GM23338 (cell line): ENCODE data around the gene TPGS2. TPM values are rescaled to one million over a fixed set of nuclear protein-coding genes. Genes with fewer than 3 reads are reported as not detected.

Experiments used
- ATAC-seq: fragments of 200-7000 bp; cut with Tn5 transposase; 3 replicates; pipeline ENCODE4 v1.9.1; 2020
- DNase-seq: peaks from one replicate; pipeline ENCODE4 v3.0.0-alpha.2; 2015; ENCODE audit warnings: low spot score
- H2AFZ ChIP-seq: fragments of 200-600 bp; sonication (generic); 2 replicates; pipeline ENCODE4 v1.8.0; 2016; ENCODE audit warnings: antibody characterized with exemption, mild to moderate bottlenecking, moderate library complexity
- H3F3A ChIP-seq: fragments of 200-600 bp; sonication (generic); replicated peaks from 2 replicates; pipeline ENCODE4 v1.8.0; 2017; ENCODE audit warnings: antibody characterized with exemption, mixed run types, low read depth
- H3K27ac ChIP-seq: fragments of 200-600 bp; sonication (generic); 2 replicates; pipeline ENCODE4 v1.6.1; 2016; ENCODE audit warnings: low read depth
- H3K27me3 ChIP-seq: fragments of 200-600 bp; sonication (generic); 2 replicates; pipeline ENCODE4 v1.8.0; 2016; ENCODE audit warnings: mild to moderate bottlenecking, mixed run types, moderate library complexity; ENCODE audit not compliant: insufficient read depth
- H3K36me3 ChIP-seq: fragments of 200-600 bp; sonication (generic); 2 replicates; pipeline ENCODE4 v1.8.0; 2016; ENCODE audit warnings: mild to moderate bottlenecking; ENCODE audit not compliant: insufficient read depth
- H3K4me1 ChIP-seq: fragments of 200-600 bp; sonication (generic); 2 replicates; pipeline ENCODE4 v1.8.0; 2016; ENCODE audit warnings: mild to moderate bottlenecking, moderate library complexity; ENCODE audit not compliant: insufficient read depth
- H3K4me2 ChIP-seq: fragments of 200-600 bp; sonication (generic); 2 replicates; pipeline ENCODE4 v1.7.1; 2017; ENCODE audit warnings: mixed run types
- H3K4me3 ChIP-seq: fragments of 200-600 bp; sonication (generic); 2 replicates; pipeline ENCODE4 v1.6.1; 2016; ENCODE audit warnings: mixed run types
- H3K79me2 ChIP-seq: fragments of 200-600 bp; sonication (generic); replicated peaks from 2 replicates; pipeline ENCODE4 v1.8.0; 2017; ENCODE audit warnings: mild to moderate bottlenecking; ENCODE audit not compliant: insufficient read depth
- H3K9me2 ChIP-seq: fragments of 200-600 bp; sonication (generic); 2 replicates; pipeline ENCODE4 v1.8.0; 2017; ENCODE audit not compliant: insufficient read depth
- H4K20me1 ChIP-seq: fragments of 200-600 bp; sonication (generic); replicated peaks from 2 replicates; pipeline ENCODE4 v1.8.0; 2017; ENCODE audit warnings: mild to moderate bottlenecking; ENCODE audit not compliant: insufficient read depth
- H3K27ac Mint-ChIP-seq: 2 replicates; pipeline ENCODE4 v1.8.0; 2020; ENCODE audit warnings: inconsistent platforms, mild to moderate bottlenecking, moderate library complexity, mixed read lengths
- H3K27me3 Mint-ChIP-seq: 3 replicates; pipeline ENCODE4 v1.8.0; 2022; ENCODE audit warnings: low read depth, mild to moderate bottlenecking, moderate library complexity, mixed read lengths, inconsistent platforms; ENCODE audit not compliant: insufficient read depth, poor library complexity
- H3K36me3 Mint-ChIP-seq: 3 replicates; pipeline ENCODE4 v1.8.0; 2021; ENCODE audit warnings: low read depth, mild to moderate bottlenecking, inconsistent platforms, moderate library complexity, mixed read lengths
- H3K4me1 Mint-ChIP-seq: 3 replicates; pipeline ENCODE4 v1.8.0; 2020; ENCODE audit warnings: mild to moderate bottlenecking, inconsistent platforms, mixed read lengths
- H3K4me3 Mint-ChIP-seq: 3 replicates; pipeline ENCODE4 v1.8.0; 2021; ENCODE audit warnings: moderate library complexity, mild to moderate bottlenecking, inconsistent platforms, mixed read lengths
- H3K9me3 Mint-ChIP-seq: 3 replicates; pipeline ENCODE4 v1.8.0; 2020; ENCODE audit warnings: moderate library complexity, mild to moderate bottlenecking, inconsistent platforms, mixed read lengths
- CREB1 ChIP-seq: fragments of 250-450 bp; sonication (Bioruptor Pico); IDR thresholded peaks from 2 replicates; pipeline ENCODE4 v1.5.0; 2020; ENCODE audit warnings: low read depth, mild to moderate bottlenecking, moderate library complexity
- CTCF ChIP-seq, 2 experiments: fragments of 200-600 bp in 1 of 2; sonication (generic) in 1 of 2; conservative IDR thresholded peaks; 2 replicates each; pipeline versions ENCODE4 v1.5.1 to v1.6.1; 2016 to 2017; ENCODE audit warnings: antibody characterized with exemption in 2 of 2, low read depth in 2 of 2, mild to moderate bottlenecking in 2 of 2, moderate library complexity in 1 of 2
- ETS1 ChIP-seq: IDR thresholded peaks from 2 replicates; pipeline ENCODE4 v1.6.1; 2016; ENCODE audit warnings: antibody characterized with exemption
- EZH2phosphoT487 ChIP-seq: fragments of 200-600 bp; sonication (generic); IDR thresholded peaks from one replicate; pipeline ENCODE4 v1.8.1; 2018; ENCODE audit warnings: antibody characterized with exemption; ENCODE audit not compliant: unreplicated experiment
- JUNB ChIP-seq: IDR thresholded peaks from one replicate; pipeline ENCODE4 v1.6.1; 2016; ENCODE audit warnings: antibody characterized with exemption; ENCODE audit not compliant: unreplicated experiment
- NANOG ChIP-seq: IDR thresholded peaks from 2 replicates; pipeline ENCODE4 v1.6.1; 2016; ENCODE audit warnings: antibody characterized with exemption, borderline replicate concordance
- REST ChIP-seq: IDR thresholded peaks from one replicate; pipeline ENCODE4 v1.6.1; 2018; ENCODE audit warnings: antibody characterized with exemption; ENCODE audit not compliant: unreplicated experiment
- STAT1 ChIP-seq: IDR thresholded peaks from one replicate; pipeline ENCODE4 v1.6.1; 2016; ENCODE audit warnings: antibody characterized with exemption; ENCODE audit not compliant: unreplicated experiment
- ZNF114 ChIP-seq: fragments of 250-450 bp; sonication (Bioruptor Pico); IDR thresholded peaks from 2 replicates; pipeline ENCODE4 v1.5.0; 2020; ENCODE audit warnings: mild to moderate bottlenecking, moderate library complexity
- ZNF331 ChIP-seq: fragments of 250-450 bp; sonication (Bioruptor Pico); IDR thresholded peaks from 2 replicates; pipeline ENCODE4 v1.5.0; 2020; ENCODE audit warnings: low read depth, mild to moderate bottlenecking, moderate library complexity
- polyA plus RNA-seq: library from polyadenylated mRNA; unstranded; fragments of >200 nt; fragmentation: Nextera tagmentation; extraction: Ambion mirVana; gene quantifications from 2 replicates; pipeline ENCODE4 v1.2.1, GENCODE V29; 2016
- total RNA-seq: library from RNA; depleted of rRNA; stranded (reverse); fragments of >200 nt; shearing (Covaris generic); gene quantifications from 2 replicates; pipeline ENCODE4 v1.2.3, GENCODE V29; 2014

Gene TPGS2
- total and polyA plus RNA-seq, 2 experiments from 2014 or later, result 136 to 167 TPM

- no peak overlapping the region for H3K4me2 ChIP-seq
- no peak overlapping the region for H2AFZ ChIP-seq
- no peak overlapping the region for H3K27ac Mint-ChIP-seq
- H3K27me3 ChIP-seq, result no peaks in the 10 kb centered on the region
- H3K27ac ChIP-seq, result no peak overlapping the region
- H3K36me3 Mint-ChIP-seq, result no peaks in the 10 kb centered on the region
- ATAC-seq, result no peak
- no peaks in the 10 kb centered on the region for H3K79me2 ChIP-seq
- H3K9me2 ChIP-seq, result no peaks in the 10 kb centered on the region
- no peak overlapping the region for H3K4me3 Mint-ChIP-seq
- no peaks in the 10 kb centered on the region; the same call in 1 of the 2 replicates for H3K36me3 ChIP-seq
- no peak overlapping the region for H3K4me3 ChIP-seq
- no peaks in the 10 kb centered on the region for H3K27me3 Mint-ChIP-seq
- no peaks in the 10 kb centered on the region for H3F3A ChIP-seq
- no peaks in the 10 kb centered on the region for H3K4me1 Mint-ChIP-seq
- no peaks in the 10 kb centered on the region for H3K4me1 ChIP-seq
- no peak for DNase-seq
- 0 out of 2 replicates have a peak, but pooled peaks cover 6% of the 10 kb centered on the region for H4K20me1 ChIP-seq
- TF ChIP-seq NANOG, result no peak
- TF ChIP-seq CREB1 (CRISPR knock-in tag), result no peak
- no peak for TF ChIP-seq STAT1
- no peak for TF ChIP-seq REST
- no peak for TF ChIP-seq ZNF331 (CRISPR knock-in tag)
- no peak for TF ChIP-seq EZH2phosphoT487
- no peak for TF ChIP-seq ETS1
- TF ChIP-seq CTCF (conservative IDR thresholded peaks at IDR 0.05; ENCODE audit: low read depth in 2 of 2), result no peak
- no peak for TF ChIP-seq ZNF114 (CRISPR knock-in tag)
- H3K9me3 Mint-ChIP-seq, result no peaks in the 10 kb centered on the region
These were observed 46.1 kb downstream of the TPGS2 start for GRCh38 chr18:36782710-36783109.

GRCh38 chr18:36780748-36781147 is 48.1 kb downstream of the TPGS2 start:
- Mint-ChIP-seq H3K36me3 (no peaks in the 10 kb centered on the region), H3K27me3 (no peaks in the 10 kb centered on the region), H3K4me1 (no peaks in the 10 kb centered on the region), H3K9me3 (no peaks in the 10 kb centered on the region), H3K27ac (no peak overlapping the region), H3K4me3 (no peak overlapping the region)
- H3F3A ChIP-seq, result no peaks in the 10 kb centered on the region
- ATAC-seq, result no peak
- no peaks in the 10 kb centered on the region for H3K79me2 ChIP-seq
- no peak overlapping the region for H2AFZ ChIP-seq
- H3K4me1 ChIP-seq, result no peaks in the 10 kb centered on the region
- no peak for DNase-seq
- 0 out of 2 replicates have a peak, but pooled peaks cover 3% of the 10 kb centered on the region for H4K20me1 ChIP-seq
- H3K27ac ChIP-seq, result no peak overlapping the region
- no peaks in the 10 kb centered on the region for H3K9me2 ChIP-seq
- H3K4me2 ChIP-seq, result no peak overlapping the region
- H3K36me3 ChIP-seq, result no peaks in the 10 kb centered on the region; the same call in 1 of the 2 replicates
- no peak overlapping the region for H3K4me3 ChIP-seq
- H3K27me3 ChIP-seq, result no peaks in the 10 kb centered on the region
- TF ChIP-seq EZH2phosphoT487, result no peak
- TF ChIP-seq ETS1, result no peak
- TF ChIP-seq NANOG, result no peak
- TF ChIP-seq REST, result no peak
- TF ChIP-seq JUNB, result no peak
- TF ChIP-seq ZNF114 (CRISPR knock-in tag), result no peak
- no peak for TF ChIP-seq ZNF331 (CRISPR knock-in tag)
